ENCODE data around the gene CAMSAP3. TPM values are rescaled to one million over a fixed set of nuclear protein-coding genes. Genes with fewer than 3 reads are reported as not detected.

The CAMSAP3 gene
- polyA plus RNA-seq, 4 donors: 32.4 to 87.4 (median 73.5) TPM

DNA sequence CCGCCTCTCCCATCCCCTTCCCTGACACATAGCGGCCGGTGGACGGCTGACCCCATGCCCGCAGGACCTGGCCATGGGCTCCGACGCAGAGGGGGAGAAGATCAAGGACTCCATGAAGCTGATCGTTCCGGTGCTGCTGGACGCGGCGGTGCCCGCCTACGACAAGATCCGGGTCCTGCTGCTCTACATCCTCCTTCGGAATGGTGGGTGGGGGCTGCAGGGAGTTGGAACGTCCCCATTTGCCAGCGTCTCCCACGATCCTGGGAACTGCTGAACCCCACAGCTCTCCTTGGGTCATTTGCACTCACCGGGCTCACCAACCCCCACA, 48.9 kb downstream of the CAMSAP3 start:
- Histone ChIP-seq H3K36me3 (ENCODE audit: control insufficient read depth in 3 of 3, insufficient read depth in 2 of 3, low read depth in 1 of 3, low read length in 3 of 3) (peaks cover 6 to 76% (median 12%) of the 10 kb centered on the region in 3 donors), H3K27ac (ENCODE audit: low read depth in 1 of 3, low read length in 2 of 3) (no peak overlapping the region), H3K9me3 (ENCODE audit: control insufficient read depth in 2 of 2, insufficient read depth in 1 of 2, low read depth in 1 of 2, low read length in 1 of 2) (no peaks in the 10 kb centered on the region), H3K4me3 (ENCODE audit: low read depth in 1 of 3, low read length in 3 of 3) (no peak overlapping the region), H3K27me3 (ENCODE audit: control insufficient read depth in 3 of 3, insufficient read depth in 3 of 3, low read length in 3 of 3) (no peaks in the 10 kb centered on the region), H3K4me1 (ENCODE audit: control insufficient read depth in 3 of 3, insufficient read depth in 2 of 3, low read depth in 1 of 3, low read length in 2 of 3) (no peaks in the 10 kb centered on the region)
- 93 to 97% (median 95%) methylated on average over 13 to 20 of the region's 20 CpGs for WGBS, 3 donors
- DNase-seq (no peak), FAIRE-seq (no peak)

- Histone ChIP-seq H3K27ac (ENCODE audit: low read depth in 1 of 3, low read length in 2 of 3) (no peak overlapping the region), H3K4me1 (ENCODE audit: control insufficient read depth in 3 of 3, insufficient read depth in 2 of 3, low read depth in 1 of 3, low read length in 2 of 3) (no peaks in the 10 kb centered on the region), H3K9me3 (ENCODE audit: control insufficient read depth in 2 of 2, insufficient read depth in 1 of 2, low read depth in 1 of 2, low read length in 1 of 2) (no peaks in the 10 kb centered on the region), H3K27me3 (ENCODE audit: control insufficient read depth in 3 of 3, insufficient read depth in 3 of 3, low read length in 3 of 3) (no peaks in the 10 kb centered on the region), H3K4me3 (ENCODE audit: low read depth in 1 of 3, low read length in 3 of 3) (no peak overlapping the region), H3K36me3 (ENCODE audit: control insufficient read depth in 3 of 3, insufficient read depth in 2 of 3, low read depth in 1 of 3, low read length in 3 of 3) (peaks cover 6 to 74% (median 12%) of the 10 kb centered on the region in 3 donors)
- DNase-seq (no peak), FAIRE-seq (no peak)
- WGBS, 3 donors: 90 to 91% (median 90%) methylated on average over 14 of the region's 14 CpGs
These were observed 49.5 kb downstream of the CAMSAP3 start for GRCh38 chr19:7645163-7645562.

DNA sequence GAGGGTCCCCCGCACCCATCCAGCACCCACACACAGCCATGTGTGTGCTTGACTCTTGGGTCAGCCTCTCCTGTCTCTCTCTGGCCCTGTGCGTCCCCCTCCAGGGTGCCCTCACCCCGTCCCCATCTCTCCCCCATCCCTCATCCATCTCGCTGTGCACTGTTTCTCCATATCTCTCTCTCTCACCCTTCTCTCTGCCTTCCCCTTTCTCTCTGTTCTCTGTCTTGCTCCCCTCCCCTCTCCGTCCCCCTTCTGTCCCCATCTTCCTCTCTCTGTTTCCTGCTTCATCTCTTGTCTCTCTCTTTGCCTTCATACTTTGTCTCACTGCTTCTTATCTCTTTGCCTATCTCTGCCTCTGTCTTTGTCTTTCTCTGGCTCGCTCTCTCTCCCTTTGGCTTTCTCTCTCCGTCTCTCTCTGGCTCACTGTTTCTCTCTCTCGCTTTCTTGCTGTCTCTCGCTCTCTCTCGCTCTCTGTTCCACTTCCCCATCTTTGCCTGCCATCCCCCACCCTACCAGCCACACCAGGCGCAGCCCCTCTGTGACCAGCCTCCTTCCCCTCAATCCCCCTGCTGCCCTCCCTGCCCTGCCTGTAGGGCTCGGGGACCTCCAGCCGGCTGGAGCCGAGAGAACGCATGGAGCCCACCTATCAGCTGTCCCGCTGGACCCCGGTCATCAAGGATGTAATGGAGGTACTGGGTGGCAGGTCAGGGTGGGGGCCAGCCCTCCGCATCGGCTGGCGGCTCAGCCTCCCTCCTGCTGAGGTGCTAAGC, 50.2 kb downstream of the CAMSAP3 start:
- H3K4me1 ChIP-seq (ENCODE audit: control insufficient read depth in 3 of 3, insufficient read depth in 2 of 3, low read depth in 1 of 3, low read length in 2 of 3): no peaks in the 10 kb centered on the region
- DNase-seq (no peak), FAIRE-seq (no peak)
- H3K36me3 ChIP-seq (ENCODE audit: control insufficient read depth in 3 of 3, insufficient read depth in 2 of 3, low read depth in 1 of 3, low read length in 3 of 3): peaks cover 6 to 67% (median 12%) of the 10 kb centered on the region in 3 donors
- peaks cover 0 to 2% (median 0%) of the 10 kb centered on the region in 3 donors for H3K27me3 ChIP-seq (ENCODE audit: control insufficient read depth in 3 of 3, insufficient read depth in 3 of 3, low read length in 3 of 3)
- H3K27ac ChIP-seq (ENCODE audit: low read depth in 1 of 3, low read length in 2 of 3): no peak overlapping the region
- H3K4me3 ChIP-seq (ENCODE audit: low read depth in 1 of 3, low read length in 3 of 3): no peak overlapping the region
- H3K9me3 ChIP-seq (ENCODE audit: control insufficient read depth in 2 of 2, insufficient read depth in 1 of 2, low read depth in 1 of 2, low read length in 1 of 2): no peaks in the 10 kb centered on the region
- WGBS, 3 donors: 73 to 91% (median 90%) methylated on average over 18 to 20 of the region's 20 CpGs

DNA sequence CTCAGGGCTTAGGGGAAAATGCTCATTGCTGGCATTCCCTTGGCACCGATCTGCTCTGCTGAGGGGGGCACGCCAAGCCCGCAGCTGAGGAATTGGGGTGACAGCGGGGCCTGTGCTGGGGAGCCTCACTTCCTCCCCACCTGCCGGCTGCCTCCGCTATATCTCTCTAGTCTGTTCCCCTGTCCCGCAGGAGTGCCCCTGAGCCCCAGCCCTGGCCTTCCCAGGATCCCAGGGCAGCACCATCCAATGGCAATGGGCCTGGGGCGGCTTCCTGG, 50.7 kb downstream of the CAMSAP3 start:
- no peak for FAIRE-seq

DNA sequence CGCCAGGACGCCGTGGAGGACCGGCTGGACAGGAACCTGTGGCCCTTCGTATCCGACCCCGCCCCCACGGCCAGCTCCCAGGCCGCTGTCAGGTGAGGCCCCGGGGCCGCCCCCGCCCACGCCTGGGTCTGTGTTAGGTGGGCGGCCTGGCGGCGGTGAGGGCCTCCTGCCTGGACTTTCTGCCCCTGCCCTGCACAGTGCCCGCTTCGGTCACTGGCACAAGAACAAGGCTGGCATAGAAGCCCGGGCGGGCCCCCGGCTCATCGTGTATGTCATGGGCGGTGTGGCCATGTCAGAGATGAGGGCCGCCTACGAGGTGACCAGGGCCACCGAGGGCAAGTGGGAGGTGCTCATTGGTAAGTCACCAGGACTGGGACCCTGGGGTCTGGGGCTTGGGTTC, 51.5 kb downstream of the CAMSAP3 start:
- Histone ChIP-seq H3K36me3 (ENCODE audit: control insufficient read depth in 3 of 3, insufficient read depth in 2 of 3, low read depth in 1 of 3, low read length in 3 of 3) (peaks cover 4 to 55% (median 12%) of the 10 kb centered on the region in 3 donors), H3K9me3 (ENCODE audit: control insufficient read depth in 2 of 2, insufficient read depth in 1 of 2, low read depth in 1 of 2, low read length in 1 of 2) (no peaks in the 10 kb centered on the region), H3K27ac (ENCODE audit: low read depth in 1 of 3, low read length in 2 of 3) (no peak overlapping the region), H3K4me1 (ENCODE audit: control insufficient read depth in 3 of 3, insufficient read depth in 2 of 3, low read depth in 1 of 3, low read length in 2 of 3) (no peaks in the 10 kb centered on the region), H3K4me3 (ENCODE audit: low read depth in 1 of 3, low read length in 3 of 3) (no peak overlapping the region), H3K27me3 (ENCODE audit: control insufficient read depth in 3 of 3, insufficient read depth in 3 of 3, low read length in 3 of 3) (peaks cover 0 to 7% (median 0%) of the 10 kb centered on the region in 3 donors)
- FAIRE-seq: no peak
- WGBS, 3 donors: 92 to 93% (median 93%) methylated on average over 21 to 26 of the region's 26 CpGs
- no peak for DNase-seq

More for the DNA sequence above, 50.7 kb downstream of the CAMSAP3 start:
- no peaks in the 10 kb centered on the region for H3K4me1 ChIP-seq (ENCODE audit: control insufficient read depth in 3 of 3, insufficient read depth in 2 of 3, low read depth in 1 of 3, low read length in 2 of 3)
- no peaks in the 10 kb centered on the region for H3K9me3 ChIP-seq (ENCODE audit: control insufficient read depth in 2 of 2, insufficient read depth in 1 of 2, low read depth in 1 of 2, low read length in 1 of 2)
- H3K27me3 ChIP-seq (ENCODE audit: control insufficient read depth in 3 of 3, insufficient read depth in 3 of 3, low read length in 3 of 3): peaks cover 0 to 6% (median 0%) of the 10 kb centered on the region in 3 donors
- peaks cover 6 to 63% (median 12%) of the 10 kb centered on the region in 3 donors for H3K36me3 ChIP-seq (ENCODE audit: control insufficient read depth in 3 of 3, insufficient read depth in 2 of 3, low read depth in 1 of 3, low read length in 3 of 3)
- H3K4me3 ChIP-seq (ENCODE audit: low read depth in 1 of 3, low read length in 3 of 3): no peak overlapping the region
- DNase-seq: no peak
- 83 to 92% (median 86%) methylated on average over 8 of the region's 8 CpGs for WGBS, 3 donors
- H3K27ac ChIP-seq (ENCODE audit: low read depth in 1 of 3, low read length in 2 of 3): no peak overlapping the region

DNA sequence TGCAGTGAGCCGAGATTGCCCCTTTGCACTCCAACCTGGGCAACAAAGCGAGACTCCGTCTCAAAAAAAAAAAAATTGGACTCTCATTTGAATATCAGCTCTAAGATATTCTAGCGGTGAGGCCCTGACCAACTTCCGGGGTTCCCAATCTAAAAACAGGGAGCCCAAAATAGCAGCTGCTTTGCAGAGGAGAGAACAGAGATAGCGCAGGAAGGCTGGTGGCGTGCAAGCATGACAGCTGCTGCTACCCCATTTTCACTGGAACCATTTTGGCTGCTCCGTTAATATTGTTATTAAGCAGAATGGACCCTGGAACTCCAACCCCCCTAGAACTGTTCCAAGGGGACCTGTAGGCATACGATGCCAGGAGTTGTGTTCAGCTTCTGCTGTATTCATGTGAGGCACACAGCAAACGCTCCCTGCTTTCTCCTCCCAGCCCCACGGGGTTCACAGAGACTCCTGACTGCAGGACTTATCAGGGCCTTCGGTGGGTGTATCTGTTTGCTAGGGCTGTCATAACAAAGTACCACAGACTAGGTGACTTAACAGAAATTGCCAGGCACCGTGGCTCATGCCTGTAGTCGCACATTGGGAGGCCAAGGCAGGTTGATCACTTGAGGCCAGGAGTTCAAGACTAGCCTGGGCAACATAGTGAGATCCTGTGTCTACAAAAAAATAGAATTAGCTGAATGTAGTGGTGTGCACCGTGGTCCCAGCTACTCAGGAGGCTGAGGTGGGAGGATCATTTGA, 52.8 kb downstream of the CAMSAP3 start:
- Histone ChIP-seq H3K36me3 (ENCODE audit: control insufficient read depth in 3 of 3, insufficient read depth in 2 of 3, low read depth in 1 of 3, low read length in 3 of 3) (peaks cover 4 to 42% (median 12%) of the 10 kb centered on the region in 3 donors), H3K27ac (ENCODE audit: low read depth in 1 of 3, low read length in 2 of 3) (no peak overlapping the region), H3K4me1 (ENCODE audit: control insufficient read depth in 3 of 3, insufficient read depth in 2 of 3, low read depth in 1 of 3, low read length in 2 of 3) (no peaks in the 10 kb centered on the region), H3K4me3 (ENCODE audit: low read depth in 1 of 3, low read length in 3 of 3) (no peak overlapping the region), H3K9me3 (ENCODE audit: control insufficient read depth in 2 of 2, insufficient read depth in 1 of 2, low read depth in 1 of 2, low read length in 1 of 2) (no peaks in the 10 kb centered on the region), H3K27me3 (ENCODE audit: control insufficient read depth in 3 of 3, insufficient read depth in 3 of 3, low read length in 3 of 3) (peaks cover 0 to 7% (median 0%) of the 10 kb centered on the region in 3 donors)
- 73 to 84% (median 78%) methylated on average over 15 of the region's 15 CpGs for WGBS, 3 donors
- DNase-seq (no peak), FAIRE-seq (no peak)

DNA sequence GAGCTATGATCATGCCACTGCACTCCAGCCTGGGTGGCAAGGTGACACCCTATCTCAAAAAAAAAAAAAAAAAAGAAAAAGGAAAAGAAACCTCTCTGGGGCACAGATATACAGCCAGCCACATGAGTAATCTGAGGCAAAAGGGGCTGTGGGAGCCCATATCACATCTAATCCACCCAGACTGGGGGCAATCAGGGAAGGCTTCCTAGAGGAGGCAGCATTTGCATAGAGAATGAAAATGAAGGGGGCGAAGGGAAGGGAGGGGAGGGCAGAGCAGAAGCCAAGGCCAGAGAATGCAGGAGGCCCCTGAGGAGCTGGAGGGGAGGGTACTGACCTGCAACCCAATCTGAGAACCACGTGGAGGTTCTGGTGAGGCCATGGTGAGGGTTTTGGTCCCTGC, 54.5 kb downstream of the CAMSAP3 start:
- no peak for DNase-seq
- H3K9me3 ChIP-seq (ENCODE audit: control insufficient read depth in 2 of 2, insufficient read depth in 1 of 2, low read depth in 1 of 2, low read length in 1 of 2): no peaks in the 10 kb centered on the region
- peaks cover 4 to 31% (median 12%) of the 10 kb centered on the region in 3 donors for H3K36me3 ChIP-seq (ENCODE audit: control insufficient read depth in 3 of 3, insufficient read depth in 2 of 3, low read depth in 1 of 3, low read length in 3 of 3)
- WGBS, 3 donors: 11 to 47% (median 40%) methylated on average over 1 to 2 of the region's 2 CpGs
- H3K27me3 ChIP-seq (ENCODE audit: control insufficient read depth in 3 of 3, insufficient read depth in 3 of 3, low read length in 3 of 3): peaks cover 0 to 7% (median 0%) of the 10 kb centered on the region in 3 donors
- H3K27ac ChIP-seq (ENCODE audit: low read depth in 1 of 3, low read length in 2 of 3): no peak overlapping the region
- FAIRE-seq: no peak
- no peak overlapping the region for H3K4me3 ChIP-seq (ENCODE audit: low read depth in 1 of 3, low read length in 3 of 3)
- no peaks in the 10 kb centered on the region for H3K4me1 ChIP-seq (ENCODE audit: control insufficient read depth in 3 of 3, insufficient read depth in 2 of 3, low read depth in 1 of 3, low read length in 2 of 3)

- Histone ChIP-seq H3K9me3 (ENCODE audit: control insufficient read depth in 2 of 2, insufficient read depth in 1 of 2, low read depth in 1 of 2, low read length in 1 of 2) (no peaks in the 10 kb centered on the region), H3K4me1 (ENCODE audit: control insufficient read depth in 3 of 3, insufficient read depth in 2 of 3, low read depth in 1 of 3, low read length in 2 of 3) (no peaks in the 10 kb centered on the region), H3K27ac (ENCODE audit: low read depth in 1 of 3, low read length in 2 of 3) (peak overlapping the region in 1 of 3 donors; percentile 67), H3K27me3 (ENCODE audit: control insufficient read depth in 3 of 3, insufficient read depth in 3 of 3, low read length in 3 of 3) (peaks cover 0 to 7% (median 0%) of the 10 kb centered on the region in 3 donors), H3K36me3 (ENCODE audit: control insufficient read depth in 3 of 3, insufficient read depth in 2 of 3, low read depth in 1 of 3, low read length in 3 of 3) (peaks cover 0 to 11% (median 3%) of the 10 kb centered on the region in 3 donors), H3K4me3 (ENCODE audit: low read depth in 1 of 3, low read length in 3 of 3) (no peak overlapping the region)
- 4 to 5% (median 4%) methylated on average over 28 of the region's 28 CpGs for WGBS, 3 donors
- FAIRE-seq: no peak
- peak; percentile 80 to 90 for DNase-seq
These were observed 56.5 kb downstream of the CAMSAP3 start for GRCh38 chr19:7652061-7652641.

Measured in small intestine (tissue), 7 donors.